ENCODE measurements around the gene PDK3.

The PDK3 gene

GRCh38 chrX:24547961-24548360, 82.9 kb downstream of the PDK3 start:
- no peaks in the 10 kb centered on the region for H3K27me3 Mint-ChIP-seq
- DNase-seq: no peak
- no peaks in the 10 kb centered on the region for H3K36me3 Mint-ChIP-seq
- H3K27ac Mint-ChIP-seq: no peak overlapping the region
- no peaks in the 10 kb centered on the region for H3K9me3 Mint-ChIP-seq
- CTCF ChIA-PET: no interaction called here
- no peak overlapping the region for H3K4me3 Mint-ChIP-seq
- no peaks in the 10 kb centered on the region for H3K4me1 Mint-ChIP-seq

DNA sequence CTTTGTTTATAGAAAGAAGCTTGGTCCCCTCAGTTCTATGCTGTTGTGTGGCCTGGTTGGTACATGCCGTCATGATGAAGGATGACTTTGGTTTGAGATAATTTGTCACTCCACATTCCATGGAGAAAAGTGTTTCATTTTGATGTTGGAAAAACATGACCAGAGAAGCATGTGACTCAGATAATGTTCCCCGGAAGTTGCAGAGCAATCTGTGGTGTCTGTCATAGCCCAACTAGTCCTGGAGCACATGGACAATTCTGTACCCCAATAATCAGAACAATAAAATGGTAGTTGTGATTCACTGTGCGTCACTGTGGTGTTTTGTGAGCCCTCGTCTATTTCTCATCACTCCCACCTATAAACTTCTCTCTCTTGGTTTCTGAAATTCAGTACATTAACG, 85.1 kb downstream of the PDK3 start:
- DNase-seq: no peak
- Mint-ChIP-seq H3K36me3 (no peaks in the 10 kb centered on the region), H3K9me3 (no peaks in the 10 kb centered on the region), H3K4me1 (no peaks in the 10 kb centered on the region), H3K4me3 (no peak overlapping the region), H3K27me3 (peaks cover under 1% of the 10 kb centered on the region), H3K27ac (no peak overlapping the region)
- CTCF ChIA-PET: interaction anchor here (0.9 kb wide), 1 partner anchor 154 kb away, joined by 3 read pairs; no protein-coding TSS in a partner anchor

GRCh38 chrX:24553011-24553410, 87.9 kb downstream of the PDK3 start:
- no peak overlapping the region for H3K27ac Mint-ChIP-seq

DNA sequence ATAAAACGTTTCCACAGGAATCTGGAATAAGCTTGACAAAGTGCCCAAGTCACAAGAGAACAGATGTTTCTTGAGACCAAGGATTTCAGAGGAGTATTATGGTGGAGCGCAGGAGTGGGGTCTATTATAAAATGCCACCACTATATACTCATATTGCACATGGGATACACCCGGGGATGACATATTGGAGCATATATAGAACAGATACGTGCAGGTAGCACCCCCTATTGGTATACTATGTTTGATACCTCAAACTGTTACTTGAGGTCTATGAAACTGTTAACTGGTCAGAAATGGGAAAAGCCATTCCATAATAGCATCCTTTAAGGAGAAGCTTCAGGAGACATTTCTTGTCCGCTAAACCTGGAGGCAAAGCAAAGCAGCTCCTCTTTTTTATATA, 96.0 kb downstream of the PDK3 start:
- Mint-ChIP-seq H3K27ac (no peak overlapping the region), H3K36me3 (no peaks in the 10 kb centered on the region), H3K4me1 (no peaks in the 10 kb centered on the region), H3K27me3 (no peaks in the 10 kb centered on the region), H3K4me3 (no peak overlapping the region), H3K9me3 (no peaks in the 10 kb centered on the region)
- CTCF ChIA-PET: interaction anchor here (0.9 to 3.1 kb wide), 3 partner anchors 165 to 282 kb away, joined by 3 to 10 read pairs (median 8); no protein-coding TSS in a partner anchor
- DNase-seq: no peak

More at GRCh38 chrX:24553011-24553410, 87.9 kb downstream of the PDK3 start:
- Mint-ChIP-seq H3K27me3 (peaks cover 3% of the 10 kb centered on the region), H3K36me3 (no peaks in the 10 kb centered on the region), H3K4me3 (no peak overlapping the region), H3K4me1 (no peaks in the 10 kb centered on the region), H3K9me3 (no peaks in the 10 kb centered on the region)
- CTCF ChIA-PET: no interaction called here
- DNase-seq: no peak

- Mint-ChIP-seq H3K27me3 (no peaks in the 10 kb centered on the region), H3K4me3 (no peak overlapping the region), H3K4me1 (no peaks in the 10 kb centered on the region), H3K36me3 (no peaks in the 10 kb centered on the region), H3K9me3 (no peaks in the 10 kb centered on the region), H3K27ac (no peak overlapping the region)
- no peak for DNase-seq
- CTCF ChIA-PET: no interaction called here
Measured at GRCh38 chrX:24563291-24564010, 98.4 kb downstream of the PDK3 start.

- H3K27me3 Mint-ChIP-seq: no peaks in the 10 kb centered on the region
- no peaks in the 10 kb centered on the region for H3K9me3 Mint-ChIP-seq
- CTCF ChIA-PET: no interaction called here
- H3K27ac Mint-ChIP-seq: no peak overlapping the region
- H3K36me3 Mint-ChIP-seq: no peaks in the 10 kb centered on the region
- H3K4me1 Mint-ChIP-seq: no peaks in the 10 kb centered on the region
- no peak for DNase-seq
- no peak overlapping the region for H3K4me3 Mint-ChIP-seq
Measured at GRCh38 chrX:24566240-24566639, 101.2 kb downstream of the PDK3 start.

DNA sequence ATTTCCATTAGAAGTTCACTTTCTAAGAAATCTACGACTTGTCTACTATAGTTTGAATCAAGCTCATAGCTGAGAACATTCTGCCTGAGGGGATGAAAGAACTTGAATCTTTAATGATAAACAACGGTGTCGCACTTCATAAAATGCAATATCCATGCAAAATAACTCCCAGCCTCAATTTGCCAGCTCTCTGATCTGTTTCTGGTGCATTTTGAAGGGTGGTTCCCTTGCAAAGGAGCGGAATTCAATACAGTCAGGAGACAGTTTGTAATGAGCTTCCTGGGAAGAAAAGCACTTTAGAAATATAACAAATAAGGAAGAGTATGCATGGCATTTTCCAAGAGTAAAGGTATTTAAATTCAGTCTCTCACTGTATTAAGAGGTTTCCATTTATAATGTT, 102.1 kb downstream of the PDK3 start:
- no peaks in the 10 kb centered on the region for H3K4me1 Mint-ChIP-seq
- H3K4me3 Mint-ChIP-seq: no peak overlapping the region
- no peak for DNase-seq
- H3K27ac Mint-ChIP-seq: no peak overlapping the region
- CTCF ChIA-PET: no interaction called here
- no peaks in the 10 kb centered on the region for H3K9me3 Mint-ChIP-seq
- no peaks in the 10 kb centered on the region for H3K27me3 Mint-ChIP-seq
- H3K36me3 Mint-ChIP-seq: no peaks in the 10 kb centered on the region

GRCh38 chrX:24574743-24575142, 109.7 kb downstream of the PDK3 start:
- Mint-ChIP-seq H3K4me3 (no peak overlapping the region), H3K27ac (no peak overlapping the region), H3K36me3 (no peaks in the 10 kb centered on the region), H3K4me1 (peaks cover 3% of the 10 kb centered on the region), H3K27me3 (no peaks in the 10 kb centered on the region), H3K9me3 (no peaks in the 10 kb centered on the region)
- DNase-seq: no peak
- CTCF ChIA-PET: no interaction called here

DNA sequence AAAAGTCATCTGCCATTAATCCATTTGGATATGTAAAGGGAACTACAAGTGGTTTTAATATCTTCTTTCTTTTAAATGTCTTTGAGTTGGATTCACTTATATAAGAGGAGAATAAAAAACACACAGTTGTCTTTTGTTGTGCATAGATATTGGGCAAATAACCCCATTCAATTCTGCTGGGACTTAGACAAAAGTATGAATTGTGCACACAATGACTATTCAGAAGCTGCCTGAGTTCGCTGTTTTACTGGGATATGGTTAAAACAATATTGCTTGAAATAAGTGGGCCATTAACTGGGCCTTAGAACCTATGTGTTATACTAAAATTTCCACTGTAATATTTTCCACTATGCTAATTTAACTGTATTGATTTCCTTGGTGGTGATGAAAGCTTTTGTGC, 110.4 kb downstream of the PDK3 start:
- CTCF ChIA-PET: no interaction called here
- Mint-ChIP-seq H3K27ac (no peak overlapping the region), H3K4me1 (peaks cover 3% of the 10 kb centered on the region)

GRCh38 chrX:24577091-24577490, 112.0 kb downstream of the PDK3 start:
- DNase-seq: no peak
- no peaks in the 10 kb centered on the region for H3K9me3 Mint-ChIP-seq
- no peak overlapping the region for H3K4me3 Mint-ChIP-seq
- no peaks in the 10 kb centered on the region for H3K27me3 Mint-ChIP-seq
- H3K27ac Mint-ChIP-seq: no peak overlapping the region
- peaks cover 3% of the 10 kb centered on the region for H3K4me1 Mint-ChIP-seq
- CTCF ChIA-PET: no interaction called here
- H3K36me3 Mint-ChIP-seq: no peaks in the 10 kb centered on the region

More for the DNA sequence above, 110.4 kb downstream of the PDK3 start:
- DNase-seq: no peak
- no peaks in the 10 kb centered on the region for H3K27me3 Mint-ChIP-seq
- H3K9me3 Mint-ChIP-seq: no peaks in the 10 kb centered on the region
- no peak overlapping the region for H3K4me3 Mint-ChIP-seq
- H3K36me3 Mint-ChIP-seq: no peaks in the 10 kb centered on the region

Measured in activated naive CD4-positive, alpha-beta T cell treated with anti-CD3 and anti-CD28 coated beads, Interleukin-2, amount 10 ng/mL, durations not matched to agents 7 days and 5 days (primary cell).